ENCODE data around the gene UBL4B. TPM values are rescaled to one million over a fixed set of nuclear protein-coding genes. Genes with fewer than 3 reads are reported as not detected.

UBL4B gene
- total and polyA plus RNA-seq, 9 of the 15 experiments (the other 6 are each of a cell fraction or from before 2014, with no cell fraction given), result not detected

DNA sequence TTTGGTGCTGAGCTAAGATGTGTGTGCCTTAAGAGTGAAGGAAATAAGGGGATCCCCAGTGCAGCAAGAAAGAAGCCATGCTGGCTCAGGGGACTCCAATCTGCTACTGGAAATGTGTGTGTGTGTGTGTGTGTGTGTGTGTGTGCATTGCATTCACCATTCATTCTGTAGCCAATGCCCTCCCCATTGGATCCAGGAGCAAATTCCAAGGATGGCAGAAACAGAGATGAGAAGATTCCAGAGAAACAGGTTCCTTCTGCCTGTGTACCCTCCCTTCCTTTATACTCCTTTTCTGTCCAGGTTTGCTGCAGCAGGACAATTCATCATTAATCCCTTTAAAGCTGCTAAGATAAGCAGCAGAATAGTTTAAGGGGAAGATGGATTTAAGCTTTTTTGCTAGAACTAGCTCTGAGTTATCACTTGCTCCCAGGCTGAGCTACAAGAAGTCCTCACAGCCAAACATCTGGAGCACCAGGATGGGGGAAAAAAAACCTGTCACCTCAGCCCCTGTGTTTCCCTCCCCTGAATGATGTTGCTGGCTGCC lies 41.2 kb downstream of the UBL4B start:
- Histone ChIP-seq H3K79me2 (ENCODE audit: control insufficient read depth, insufficient read depth, low read length) (no peaks in the 10 kb centered on the region), H3K4me3 (no peak overlapping the region), H3K9me3 (replicated peaks; ENCODE audit: control insufficient read depth, insufficient read depth, low read depth, low read length) (no peaks in the 10 kb centered on the region), H3K36me3 (ENCODE audit: control insufficient read depth, insufficient read depth, low read length) (no peaks in the 10 kb centered on the region), H3K9me1 (ENCODE audit: control insufficient read depth, insufficient read depth, low read length) (no peaks in the 10 kb centered on the region), H3K4me1 (replicated peaks in 1 of 2; ENCODE audit: control insufficient read depth in 2 of 2, insufficient read depth in 2 of 2, low read length in 2 of 2) (peaks cover 0 to 15% of the 10 kb centered on the region in 2 experiments; a peak in 1 of 5 replicates), H2AFZ (ENCODE audit: low read depth, low read length) (no peak overlapping the region), H3K27me3 (ENCODE audit: control insufficient read depth in 2 of 2, insufficient read depth in 2 of 2, low read length in 2 of 2) (peaks cover 7 to 34% of the 10 kb centered on the region in 2 experiments), H3K9ac (ENCODE audit: insufficient read depth in 1 of 2, low read depth in 2 of 2, low read length in 2 of 2) (no peak overlapping the region), H3K4me2 (ENCODE audit: insufficient read depth, low read length) (no peak overlapping the region), H4K20me1 (replicated peaks; ENCODE audit: control insufficient read depth, insufficient read depth, low read length) (0 out of 2 replicates have a peak, but pooled peaks cover 5% of the 10 kb centered on the region), H3K27ac (ENCODE audit: extremely low read depth, low read depth, low read length) (no peak overlapping the region)
- FAIRE-seq (no peak), ATAC-seq (no peak), DNase-seq (ENCODE audit: extremely low read depth in 1 of 4, low spot score in 3 of 4) (no peak)
- no TSS peak for BruUV-seq (replicated peaks)
- in situ Hi-C loops (cut with MboI), result no loop called here
- no peak for TF ChIP-seq ATF7 (IDR thresholded peaks at IDR 0.05)
- no peak for TF ChIP-seq ZNF212 (CRISPR knock-in tag; IDR thresholded peaks at IDR 0.05)
- CTCF ChIA-PET (ENCODE audit: low intra/inter-chr PET ratio), result no interaction called here
- POLR2A ChIA-PET, result interaction anchor here (2.1 kb wide), 1 partner anchor 12 kb away, joined by 7 read pairs; no protein-coding TSS in a partner anchor
- intact Hi-C loops (cut with micrococcal nuclease), result no loop called here

GRCh38 chr1:110155878-110156522 lies 43.8 kb downstream of the UBL4B start:
- intact Hi-C loops (cut with micrococcal nuclease), result no loop called here
- ChIA-PET POLR2A (interaction anchor here (0.6 to 1.6 kb wide), 7 partner anchors 9 to 73 kb away, joined by 3 to 7 read pairs (median 4); no protein-coding TSS in a partner anchor), CTCF (ENCODE audit: low intra/inter-chr PET ratio) (interaction anchor here (0.6 kb wide), 1 partner anchor 102 kb away, joined by 3 read pairs; no protein-coding TSS in a partner anchor)
- no peak overlapping the region for H2AFZ ChIP-seq (ENCODE audit: low read depth, low read length)
- H3K27ac ChIP-seq (ENCODE audit: extremely low read depth, low read depth, low read length), result no peak overlapping the region
- WGBS (ENCODE audit: insufficient coverage, low coverage, missing lambda C conversion rate), result under 1% methylated on average over 7 of the region's 7 CpGs
- no peak overlapping the region for H3K4me3 ChIP-seq
- H3K9me3 ChIP-seq (replicated peaks; ENCODE audit: control insufficient read depth, insufficient read depth, low read depth, low read length), result no peaks in the 10 kb centered on the region
- ATAC-seq (peak; percentile 93), FAIRE-seq (peak; percentile 72), DNase-seq (ENCODE audit: extremely low read depth in 1 of 4, low spot score in 3 of 4) (peak; percentile 67 to 79 (median 77))
- H3K27me3 ChIP-seq (ENCODE audit: control insufficient read depth in 2 of 2, insufficient read depth in 2 of 2, low read length in 2 of 2), result peaks cover 0 to 36% of the 10 kb centered on the region in 2 experiments; a peak in 4 of 5 replicates
- no peak overlapping the region for H3K4me2 ChIP-seq (ENCODE audit: insufficient read depth, low read length)
- peaks cover 0 to 5% of the 10 kb centered on the region in 2 experiments; a peak in 1 of 5 replicates for H3K4me1 ChIP-seq (replicated peaks in 1 of 2; ENCODE audit: control insufficient read depth in 2 of 2, insufficient read depth in 2 of 2, low read length in 2 of 2)
- H4K20me1 ChIP-seq (replicated peaks; ENCODE audit: control insufficient read depth, insufficient read depth, low read length), result 0 out of 2 replicates have a peak, but pooled peaks cover 5% of the 10 kb centered on the region
- H3K9ac ChIP-seq (ENCODE audit: insufficient read depth in 1 of 2, low read depth in 2 of 2, low read length in 2 of 2), result no peak overlapping the region
- H3K79me2 ChIP-seq (ENCODE audit: control insufficient read depth, insufficient read depth, low read length), result no peaks in the 10 kb centered on the region
- no TSS peak for BruUV-seq (replicated peaks)
- in situ Hi-C loops (cut with MboI), result no loop called here
- H3K9me1 ChIP-seq (ENCODE audit: control insufficient read depth, insufficient read depth, low read length), result no peaks in the 10 kb centered on the region
- no peaks in the 10 kb centered on the region for H3K36me3 ChIP-seq (ENCODE audit: control insufficient read depth, insufficient read depth, low read length)
- TF ChIP-seq, protein P1, sequence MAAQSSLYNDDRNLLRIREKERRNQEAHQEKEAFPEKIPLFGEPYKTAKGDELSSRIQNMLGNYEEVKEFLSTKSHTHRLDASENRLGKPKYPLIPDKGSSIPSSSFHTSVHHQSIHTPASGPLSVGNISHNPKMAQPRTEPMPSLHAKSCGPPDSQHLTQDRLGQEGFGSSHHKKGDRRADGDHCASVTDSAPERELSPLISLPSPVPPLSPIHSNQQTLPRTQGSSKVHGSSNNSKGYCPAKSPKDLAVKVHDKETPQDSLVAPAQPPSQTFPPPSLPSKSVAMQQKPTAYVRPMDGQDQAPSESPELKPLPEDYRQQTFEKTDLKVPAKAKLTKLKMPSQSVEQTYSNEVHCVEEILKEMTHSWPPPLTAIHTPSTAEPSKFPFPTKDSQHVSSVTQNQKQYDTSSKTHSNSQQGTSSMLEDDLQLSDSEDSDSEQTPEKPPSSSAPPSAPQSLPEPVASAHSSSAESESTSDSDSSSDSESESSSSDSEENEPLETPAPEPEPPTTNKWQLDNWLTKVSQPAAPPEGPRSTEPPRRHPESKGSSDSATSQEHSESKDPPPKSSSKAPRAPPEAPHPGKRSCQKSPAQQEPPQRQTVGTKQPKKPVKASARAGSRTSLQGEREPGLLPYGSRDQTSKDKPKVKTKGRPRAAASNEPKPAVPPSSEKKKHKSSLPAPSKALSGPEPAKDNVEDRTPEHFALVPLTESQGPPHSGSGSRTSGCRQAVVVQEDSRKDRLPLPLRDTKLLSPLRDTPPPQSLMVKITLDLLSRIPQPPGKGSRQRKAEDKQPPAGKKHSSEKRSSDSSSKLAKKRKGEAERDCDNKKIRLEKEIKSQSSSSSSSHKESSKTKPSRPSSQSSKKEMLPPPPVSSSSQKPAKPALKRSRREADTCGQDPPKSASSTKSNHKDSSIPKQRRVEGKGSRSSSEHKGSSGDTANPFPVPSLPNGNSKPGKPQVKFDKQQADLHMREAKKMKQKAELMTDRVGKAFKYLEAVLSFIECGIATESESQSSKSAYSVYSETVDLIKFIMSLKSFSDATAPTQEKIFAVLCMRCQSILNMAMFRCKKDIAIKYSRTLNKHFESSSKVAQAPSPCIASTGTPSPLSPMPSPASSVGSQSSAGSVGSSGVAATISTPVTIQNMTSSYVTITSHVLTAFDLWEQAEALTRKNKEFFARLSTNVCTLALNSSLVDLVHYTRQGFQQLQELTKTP (IDR thresholded peaks at IDR 0.05; ENCODE audit: low read depth in 1 of 2, partially characterized antibody in 2 of 2), result peak in 1 of 2 experiments; percentile 92
- peak; percentile 38; the same call in 1 of the 2 replicates for TF ChIP-seq NR2C2 (CRISPR knock-in tag; IDR thresholded peaks at IDR 0.05)
- no peak for TF ChIP-seq NR2C2 (tag; IDR thresholded peaks at IDR 0.05)
- no peak for TF ChIP-seq ZC3H4 (CRISPR knock-in tag; IDR thresholded peaks at IDR 0.05; ENCODE audit: borderline replicate concordance)
- no peak for TF ChIP-seq ZNF57 (CRISPR knock-in tag; IDR thresholded peaks at IDR 0.05)
- TF ChIP-seq ZNF644 (tag; IDR thresholded peaks at IDR 0.05; ENCODE audit: low read depth), result 0 out of 2 replicates have a peak, but pooled peaks have one; percentile 42
- TF ChIP-seq ZNF511 (CRISPR knock-in tag; IDR thresholded peaks at IDR 0.05), result peak; percentile 93
- TF ChIP-seq TGIF2 (CRISPR knock-in tag; IDR thresholded peaks at IDR 0.05), result no peak
